HL-60 (cell line): ENCODE measurements around the gene LIME1.

ENCODE experiments used
- GABPA ChIP-seq: IDR thresholded peaks from 2 replicates; pipeline ENCODE4 v1.6.1; 2012; ENCODE audit warnings: low read depth
- POLR2AphosphoS5 ChIP-seq: IDR thresholded peaks from 2 replicates; pipeline ENCODE4 v1.6.1; 2012; ENCODE audit warnings: low read depth
- SPI1 ChIP-seq: IDR thresholded peaks from 2 replicates; pipeline ENCODE4 v1.6.1; 2012; ENCODE audit warnings: low read depth, mild to moderate bottlenecking, borderline replicate concordance
- TF ChIP-seq, protein P1 (sequence below): IDR thresholded peaks from one replicate; pipeline ENCODE4 v1.5.1; 2011; ENCODE audit warnings: low read length, control low read depth, inconsistent platforms; ENCODE audit not compliant: insufficient read depth
- TF ChIP-seq, protein P2 (sequence below): IDR thresholded peaks from 2 replicates; pipeline ENCODE4 v1.6.1; 2012; ENCODE audit warnings: low read depth; ENCODE audit not compliant: insufficient replicate concordance

DNA sequence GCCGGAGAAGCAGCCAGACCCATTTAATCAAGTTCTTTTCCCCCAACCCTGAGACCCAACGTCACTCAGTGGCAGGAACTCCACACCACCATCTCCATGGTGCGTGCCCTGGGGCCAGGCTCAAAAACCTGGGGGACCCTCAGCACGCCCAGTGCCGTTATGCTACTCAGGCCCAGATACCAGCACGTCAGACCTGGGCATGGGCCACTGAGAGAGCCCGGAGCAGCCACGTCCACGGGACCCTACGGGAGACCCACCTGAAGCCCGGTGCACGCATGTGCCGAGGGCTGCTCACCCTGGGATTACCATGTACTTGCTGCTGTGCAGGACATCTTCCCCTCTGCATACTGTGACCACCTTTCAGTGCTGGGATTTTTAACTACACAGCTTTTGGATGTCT, 16.9 kb downstream of the LIME1 start:
- TF ChIP-seq, protein P1, sequence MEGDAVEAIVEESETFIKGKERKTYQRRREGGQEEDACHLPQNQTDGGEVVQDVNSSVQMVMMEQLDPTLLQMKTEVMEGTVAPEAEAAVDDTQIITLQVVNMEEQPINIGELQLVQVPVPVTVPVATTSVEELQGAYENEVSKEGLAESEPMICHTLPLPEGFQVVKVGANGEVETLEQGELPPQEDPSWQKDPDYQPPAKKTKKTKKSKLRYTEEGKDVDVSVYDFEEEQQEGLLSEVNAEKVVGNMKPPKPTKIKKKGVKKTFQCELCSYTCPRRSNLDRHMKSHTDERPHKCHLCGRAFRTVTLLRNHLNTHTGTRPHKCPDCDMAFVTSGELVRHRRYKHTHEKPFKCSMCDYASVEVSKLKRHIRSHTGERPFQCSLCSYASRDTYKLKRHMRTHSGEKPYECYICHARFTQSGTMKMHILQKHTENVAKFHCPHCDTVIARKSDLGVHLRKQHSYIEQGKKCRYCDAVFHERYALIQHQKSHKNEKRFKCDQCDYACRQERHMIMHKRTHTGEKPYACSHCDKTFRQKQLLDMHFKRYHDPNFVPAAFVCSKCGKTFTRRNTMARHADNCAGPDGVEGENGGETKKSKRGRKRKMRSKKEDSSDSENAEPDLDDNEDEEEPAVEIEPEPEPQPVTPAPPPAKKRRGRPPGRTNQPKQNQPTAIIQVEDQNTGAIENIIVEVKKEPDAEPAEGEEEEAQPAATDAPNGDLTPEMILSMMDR = no peak
- TF ChIP-seq POLR2AphosphoS5 = no peak
- TF ChIP-seq, protein P2, sequence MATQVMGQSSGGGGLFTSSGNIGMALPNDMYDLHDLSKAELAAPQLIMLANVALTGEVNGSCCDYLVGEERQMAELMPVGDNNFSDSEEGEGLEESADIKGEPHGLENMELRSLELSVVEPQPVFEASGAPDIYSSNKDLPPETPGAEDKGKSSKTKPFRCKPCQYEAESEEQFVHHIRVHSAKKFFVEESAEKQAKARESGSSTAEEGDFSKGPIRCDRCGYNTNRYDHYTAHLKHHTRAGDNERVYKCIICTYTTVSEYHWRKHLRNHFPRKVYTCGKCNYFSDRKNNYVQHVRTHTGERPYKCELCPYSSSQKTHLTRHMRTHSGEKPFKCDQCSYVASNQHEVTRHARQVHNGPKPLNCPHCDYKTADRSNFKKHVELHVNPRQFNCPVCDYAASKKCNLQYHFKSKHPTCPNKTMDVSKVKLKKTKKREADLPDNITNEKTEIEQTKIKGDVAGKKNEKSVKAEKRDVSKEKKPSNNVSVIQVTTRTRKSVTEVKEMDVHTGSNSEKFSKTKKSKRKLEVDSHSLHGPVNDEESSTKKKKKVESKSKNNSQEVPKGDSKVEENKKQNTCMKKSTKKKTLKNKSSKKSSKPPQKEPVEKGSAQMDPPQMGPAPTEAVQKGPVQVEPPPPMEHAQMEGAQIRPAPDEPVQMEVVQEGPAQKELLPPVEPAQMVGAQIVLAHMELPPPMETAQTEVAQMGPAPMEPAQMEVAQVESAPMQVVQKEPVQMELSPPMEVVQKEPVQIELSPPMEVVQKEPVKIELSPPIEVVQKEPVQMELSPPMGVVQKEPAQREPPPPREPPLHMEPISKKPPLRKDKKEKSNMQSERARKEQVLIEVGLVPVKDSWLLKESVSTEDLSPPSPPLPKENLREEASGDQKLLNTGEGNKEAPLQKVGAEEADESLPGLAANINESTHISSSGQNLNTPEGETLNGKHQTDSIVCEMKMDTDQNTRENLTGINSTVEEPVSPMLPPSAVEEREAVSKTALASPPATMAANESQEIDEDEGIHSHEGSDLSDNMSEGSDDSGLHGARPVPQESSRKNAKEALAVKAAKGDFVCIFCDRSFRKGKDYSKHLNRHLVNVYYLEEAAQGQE = no peak
- no peak for TF ChIP-seq SPI1
- no peak for TF ChIP-seq GABPA
